ENCODE measurements around the gene MRTFA. TPM values are rescaled to one million over a fixed set of nuclear protein-coding genes. Genes with fewer than 3 reads are reported as not detected.
A peak's percentile ranks its signal among the peaks of the same experiment; 100 is the strongest.

The MRTFA gene
- total RNA-seq (10 to 100 TPM; 56.1 to 58.0 TPM), polyA plus RNA-seq (ENCODE audit: insufficient read length in 6 of 6) (10 to 100 TPM; 22.5 to 29.7 (median 25.5) TPM)
- long read RNA-seq, donor 1, partial matches to known transcripts, result 0 of 1 reads
- long read RNA-seq, donor 1, other reads (novel, unspliced or antisense), result 0 of 1 reads
- long read RNA-seq, donor 2, full-length matches to known transcripts, result 3 of 10 reads
- long read RNA-seq, donor 2, partial matches to known transcripts, result 7 of 10 reads
- long read RNA-seq, donor 2, other reads (novel, unspliced or antisense), result 0 of 10 reads
- long read RNA-seq, donor 3, full-length matches to known transcripts, result 1 of 1 reads
- long read RNA-seq, donor 3, partial matches to known transcripts, result 0 of 1 reads
- long read RNA-seq, donor 3, other reads (novel, unspliced or antisense), result 0 of 1 reads
- long read RNA-seq, donor 4, partial matches to known transcripts, result 1 of 9 reads
- long read RNA-seq, donor 4, other reads (novel, unspliced or antisense), result 8 of 9 reads
- long read RNA-seq, donor 5, partial matches to known transcripts, result 0 of 1 reads
- long read RNA-seq, donor 5, other reads (novel, unspliced or antisense), result 0 of 1 reads
- long read RNA-seq, donor 6, result 0 reads
- long read RNA-seq, donor 7, partial matches to known transcripts, result 0 of 1 reads
- long read RNA-seq, donor 7, other reads (novel, unspliced or antisense), result 0 of 1 reads
- long read RNA-seq, donor 8, result 0 reads
- long read RNA-seq, donor 9, result 0 reads
- long read RNA-seq, donor 10, partial matches to known transcripts, result 2 of 12 reads
- long read RNA-seq, donor 10, other reads (novel, unspliced or antisense), result 10 of 12 reads
- long read RNA-seq, donor 11, full-length matches to known transcripts, result 4 of 4 reads
- long read RNA-seq, donor 11, partial matches to known transcripts, result 0 of 4 reads
- long read RNA-seq, donor 11, other reads (novel, unspliced or antisense), result 0 of 4 reads
- long read RNA-seq, donor 12, partial matches to known transcripts, result 0 of 1 reads
- long read RNA-seq, donor 12, other reads (novel, unspliced or antisense), result 0 of 1 reads

GRCh38 chr22:40636380-40637182 is at the start of gene MRTFA:
Gene MRTFA, minus strand, starts transcription at chr22:40636719.
- ATAC-seq, result peak; percentile 96
- peaks cover 12 to 37% of the 10 kb centered on the region in 2 donors for H3K4me1 ChIP-seq
- TF ChIP-seq, protein P1, sequence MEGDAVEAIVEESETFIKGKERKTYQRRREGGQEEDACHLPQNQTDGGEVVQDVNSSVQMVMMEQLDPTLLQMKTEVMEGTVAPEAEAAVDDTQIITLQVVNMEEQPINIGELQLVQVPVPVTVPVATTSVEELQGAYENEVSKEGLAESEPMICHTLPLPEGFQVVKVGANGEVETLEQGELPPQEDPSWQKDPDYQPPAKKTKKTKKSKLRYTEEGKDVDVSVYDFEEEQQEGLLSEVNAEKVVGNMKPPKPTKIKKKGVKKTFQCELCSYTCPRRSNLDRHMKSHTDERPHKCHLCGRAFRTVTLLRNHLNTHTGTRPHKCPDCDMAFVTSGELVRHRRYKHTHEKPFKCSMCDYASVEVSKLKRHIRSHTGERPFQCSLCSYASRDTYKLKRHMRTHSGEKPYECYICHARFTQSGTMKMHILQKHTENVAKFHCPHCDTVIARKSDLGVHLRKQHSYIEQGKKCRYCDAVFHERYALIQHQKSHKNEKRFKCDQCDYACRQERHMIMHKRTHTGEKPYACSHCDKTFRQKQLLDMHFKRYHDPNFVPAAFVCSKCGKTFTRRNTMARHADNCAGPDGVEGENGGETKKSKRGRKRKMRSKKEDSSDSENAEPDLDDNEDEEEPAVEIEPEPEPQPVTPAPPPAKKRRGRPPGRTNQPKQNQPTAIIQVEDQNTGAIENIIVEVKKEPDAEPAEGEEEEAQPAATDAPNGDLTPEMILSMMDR (IDR thresholded peaks at IDR 0.05), result no peak
- H3K4me3 ChIP-seq, result peak within 1 kb of the TSS; percentile 96 to 98
- H3K9me3 ChIP-seq, result no peaks in the 10 kb centered on the region
- peak; percentile 100 for DNase-seq
- no peaks in the 10 kb centered on the region for H3K27me3 ChIP-seq
- intact Hi-C loops (cut with DNase I), result no loop called here
- peak within 1 kb of the TSS; percentile 91 to 94 for H3K27ac ChIP-seq
- H3K36me3 ChIP-seq, result no peaks in the 10 kb centered on the region

DNA sequence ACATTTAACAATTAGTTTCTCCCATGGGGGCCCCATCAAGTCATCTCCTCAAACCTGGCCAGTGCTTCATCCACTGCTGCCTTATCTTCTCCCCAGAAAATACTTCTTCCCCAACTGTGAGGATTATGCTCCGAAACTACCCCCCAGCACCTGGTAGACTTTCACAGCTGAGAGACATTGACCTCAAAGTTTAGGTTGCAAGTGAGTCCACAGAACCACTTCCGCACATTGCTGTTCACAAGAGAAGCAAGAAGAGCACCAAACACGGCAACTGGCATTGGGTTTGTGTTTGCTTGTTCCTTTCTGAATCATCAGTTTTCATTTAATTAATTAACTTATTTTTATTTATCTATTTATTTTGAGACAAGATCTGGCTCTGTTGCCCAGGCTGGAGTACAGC is 48.9 kb upstream of the MRTFA start:
- Histone ChIP-seq H3K4me1 (peaks cover 0 to 4% of the 10 kb centered on the region in 2 donors), H3K27ac (no peak overlapping the region), H3K4me3 (no peak overlapping the region), H3K9me3 (no peaks in the 10 kb centered on the region), H3K36me3 (no peaks in the 10 kb centered on the region), H3K27me3 (peaks cover 0 to 11% of the 10 kb centered on the region in 2 donors)
- intact Hi-C loops (cut with DNase I), result no loop called here
- ATAC-seq (no peak), DNase-seq (no peak)
- TF ChIP-seq, protein P1 (IDR thresholded peaks at IDR 0.05), result no peak

GRCh38 chr22:40684728-40685127 is 48.2 kb upstream of the MRTFA start:
- no peaks in the 10 kb centered on the region for H3K9me3 ChIP-seq
- ATAC-seq, result no peak

GRCh38 chr22:40681451-40681850 is 44.9 kb upstream of the MRTFA start:
- Histone ChIP-seq H3K27ac (no peak overlapping the region), H3K4me3 (no peak overlapping the region), H3K27me3 (peaks cover 0 to 31% of the 10 kb centered on the region in 2 donors), H3K4me1 (peaks cover 0 to 17% of the 10 kb centered on the region in 2 donors), H3K36me3 (no peaks in the 10 kb centered on the region), H3K9me3 (no peaks in the 10 kb centered on the region)
- TF ChIP-seq, protein P1 (IDR thresholded peaks at IDR 0.05), result no peak
- no peak for ATAC-seq
- intact Hi-C loops (cut with DNase I), result no loop called here
- DNase-seq, result no peak

More at GRCh38 chr22:40684728-40685127, 48.2 kb upstream of the MRTFA start:
- no peak overlapping the region for H3K27ac ChIP-seq
- H3K36me3 ChIP-seq, result no peaks in the 10 kb centered on the region
- TF ChIP-seq, protein P1 (IDR thresholded peaks at IDR 0.05), result no peak
- peaks cover 0 to 18% of the 10 kb centered on the region in 2 donors for H3K27me3 ChIP-seq
- intact Hi-C loops (cut with DNase I), result no loop called here
- H3K4me1 ChIP-seq, result peaks cover 0 to 10% of the 10 kb centered on the region in 2 donors
- no peak for DNase-seq
- H3K4me3 ChIP-seq, result no peak overlapping the region

Measured in left lung (tissue), 14 donors.